ENCODE measurements around the gene RAPGEF1.
A peak's percentile ranks its signal among the peaks of the same experiment; 100 is the strongest.

Gene RAPGEF1

GRCh38 chr9:131534721-131535237 is 205.1 kb downstream of the RAPGEF1 start:
- H3K23ac ChIP-seq (ENCODE audit: low read length), result no peak overlapping the region
- H3K36me3 ChIP-seq (ENCODE audit: control insufficient read depth, insufficient read depth, low read length), result no peaks in the 10 kb centered on the region
- no peak overlapping the region for H3K4me3 ChIP-seq (ENCODE audit: low read length)
- no peak overlapping the region for H4K5ac ChIP-seq (ENCODE audit: low read length)
- H3K18ac ChIP-seq (ENCODE audit: low read length), result no peak overlapping the region
- peaks cover 5% of the 10 kb centered on the region for H3K79me2 ChIP-seq (ENCODE audit: control insufficient read depth, insufficient read depth, low read length)
- H2BK15ac ChIP-seq (replicated peaks; ENCODE audit: low read depth), result no peak overlapping the region
- H3K56ac ChIP-seq (ENCODE audit: low read length), result no peak overlapping the region
- no peak overlapping the region for H3K4me2 ChIP-seq (ENCODE audit: low read length)
- H3K27me3 ChIP-seq (ENCODE audit: insufficient read depth, low read length, poor library complexity), result no peaks in the 10 kb centered on the region
- peaks cover 7% of the 10 kb centered on the region for H3K79me1 ChIP-seq (ENCODE audit: low read length)
- no CpG with 5 or more reads among the region's 8 CpGs for WGBS (ENCODE audit: extremely low coverage, insufficient coverage, low lambda C conversion rate)
- H3K27ac ChIP-seq (ENCODE audit: low read depth, low read length), result no peak overlapping the region
- H3K4me1 ChIP-seq (ENCODE audit: control insufficient read depth, low read depth, low read length), result peaks cover 5% of the 10 kb centered on the region
- no peak overlapping the region for H4K8ac ChIP-seq (ENCODE audit: low read depth, low read length)
- no peak overlapping the region for H2BK5ac ChIP-seq (ENCODE audit: low read length)
- H3K4ac ChIP-seq (ENCODE audit: low read depth, low read length), result no peak overlapping the region
- no peak overlapping the region for H2AK5ac ChIP-seq (ENCODE audit: low read length)
- no peak for DNase-seq
- no peak overlapping the region for H3K9ac ChIP-seq (ENCODE audit: low read length)
- no peak overlapping the region for H2BK120ac ChIP-seq (ENCODE audit: low read depth, low read length)

GRCh38 chr9:131530920-131531832 is 208.7 kb downstream of the RAPGEF1 start, which contains the start of gene UCK1:
TSS of gene UCK1 (minus strand) at chr9:131531263. CDS start at chr9:131531174, 89 bp downstream.
- no peak within 1 kb of the TSS for H2BK15ac ChIP-seq (replicated peaks; ENCODE audit: low read depth)
- peak; percentile 88 for DNase-seq
- peak within 1 kb of the TSS; percentile 59 for H2BK5ac ChIP-seq (ENCODE audit: low read length)
- H3K4ac ChIP-seq (ENCODE audit: low read depth, low read length), result peak within 1 kb of the TSS; percentile 74
- peaks cover 5% of the 10 kb centered on the region for H3K79me2 ChIP-seq (ENCODE audit: control insufficient read depth, insufficient read depth, low read length)
- H4K8ac ChIP-seq (ENCODE audit: low read depth, low read length), result peak within 1 kb of the TSS; percentile 98
- peak within 1 kb of the TSS; percentile 94 for H3K18ac ChIP-seq (ENCODE audit: low read length)
- H2BK120ac ChIP-seq (ENCODE audit: low read depth, low read length), result peak within 1 kb of the TSS; percentile 66
- peaks cover 10% of the 10 kb centered on the region for H3K36me3 ChIP-seq (ENCODE audit: control insufficient read depth, insufficient read depth, low read length)
- peak within 1 kb of the TSS; percentile 98 for H3K9ac ChIP-seq (ENCODE audit: low read length)
- H3K79me1 ChIP-seq (ENCODE audit: low read length), result peaks cover 10% of the 10 kb centered on the region
- no peak within 1 kb of the TSS for H4K5ac ChIP-seq (ENCODE audit: low read length)
- H3K4me3 ChIP-seq (ENCODE audit: low read length), result peak within 1 kb of the TSS; percentile 75
- no CpG with 5 or more reads among the region's 103 CpGs for WGBS (ENCODE audit: extremely low coverage, insufficient coverage, low lambda C conversion rate)
- peak within 1 kb of the TSS; percentile 98 for H3K4me2 ChIP-seq (ENCODE audit: low read length)
- H3K4me1 ChIP-seq (ENCODE audit: control insufficient read depth, low read depth, low read length), result peaks cover 5% of the 10 kb centered on the region
- peak within 1 kb of the TSS; percentile 24 for H3K23ac ChIP-seq (ENCODE audit: low read length)
- peak within 1 kb of the TSS; percentile 94 for H3K56ac ChIP-seq (ENCODE audit: low read length)
- H3K27ac ChIP-seq (ENCODE audit: low read depth, low read length), result peak within 1 kb of the TSS; percentile 8
- no peak within 1 kb of the TSS for H2AK5ac ChIP-seq (ENCODE audit: low read length)
- no peaks in the 10 kb centered on the region for H3K27me3 ChIP-seq (ENCODE audit: insufficient read depth, low read length, poor library complexity)

GRCh38 chr9:131530546-131530919 is 209.3 kb downstream of the RAPGEF1 start:
- no CpG with 5 or more reads among the region's 29 CpGs for WGBS (ENCODE audit: extremely low coverage, insufficient coverage, low lambda C conversion rate)
- Histone ChIP-seq H4K5ac (ENCODE audit: low read length) (no peak overlapping the region), H3K4ac (ENCODE audit: low read depth, low read length) (peak overlapping the region; percentile 74), H2BK15ac (replicated peaks; ENCODE audit: low read depth) (no peak overlapping the region), H3K36me3 (ENCODE audit: control insufficient read depth, insufficient read depth, low read length) (peaks cover 10% of the 10 kb centered on the region), H2AK5ac (ENCODE audit: low read length) (no peak overlapping the region), H3K4me2 (ENCODE audit: low read length) (peak overlapping the region; percentile 98), H3K27me3 (ENCODE audit: insufficient read depth, low read length, poor library complexity) (no peaks in the 10 kb centered on the region), H3K27ac (ENCODE audit: low read depth, low read length) (peak overlapping the region; percentile 8), H3K18ac (ENCODE audit: low read length) (peak overlapping the region; percentile 94), H3K23ac (ENCODE audit: low read length) (no peak overlapping the region), H3K56ac (ENCODE audit: low read length) (peak overlapping the region; percentile 94), H3K79me2 (ENCODE audit: control insufficient read depth, insufficient read depth, low read length) (peaks cover 5% of the 10 kb centered on the region), H3K79me1 (ENCODE audit: low read length) (peaks cover 10% of the 10 kb centered on the region), H2BK5ac (ENCODE audit: low read length) (no peak overlapping the region), H3K4me1 (ENCODE audit: control insufficient read depth, low read depth, low read length) (peaks cover 5% of the 10 kb centered on the region), H3K4me3 (ENCODE audit: low read length) (peak overlapping the region; percentile 75), H2BK120ac (ENCODE audit: low read depth, low read length) (peak overlapping the region; percentile 66), H4K8ac (ENCODE audit: low read depth, low read length) (peak overlapping the region; percentile 88), H3K9ac (ENCODE audit: low read length) (peak overlapping the region; percentile 98)
- peak; percentile 73 for DNase-seq

GRCh38 chr9:131529597-131530545 is 210.0 kb downstream of the RAPGEF1 start:
- peak overlapping the region; percentile 94 for H3K56ac ChIP-seq (ENCODE audit: low read length)
- H3K79me2 ChIP-seq (ENCODE audit: control insufficient read depth, insufficient read depth, low read length), result peaks cover 5% of the 10 kb centered on the region
- H4K5ac ChIP-seq (ENCODE audit: low read length), result no peak overlapping the region
- H3K27ac ChIP-seq (ENCODE audit: low read depth, low read length), result no peak overlapping the region
- H3K4ac ChIP-seq (ENCODE audit: low read depth, low read length), result no peak overlapping the region
- H3K4me1 ChIP-seq (ENCODE audit: control insufficient read depth, low read depth, low read length), result peaks cover 5% of the 10 kb centered on the region
- no peak overlapping the region for H3K18ac ChIP-seq (ENCODE audit: low read length)
- peak overlapping the region; percentile 98 for H3K9ac ChIP-seq (ENCODE audit: low read length)
- H3K27me3 ChIP-seq (ENCODE audit: insufficient read depth, low read length, poor library complexity), result no peaks in the 10 kb centered on the region
- peak overlapping the region; percentile 75 for H3K4me3 ChIP-seq (ENCODE audit: low read length)
- H3K4me2 ChIP-seq (ENCODE audit: low read length), result peak overlapping the region; percentile 98
- H2BK5ac ChIP-seq (ENCODE audit: low read length), result no peak overlapping the region
- H4K8ac ChIP-seq (ENCODE audit: low read depth, low read length), result no peak overlapping the region
- H3K23ac ChIP-seq (ENCODE audit: low read length), result peak overlapping the region; percentile 24
- WGBS (ENCODE audit: extremely low coverage, insufficient coverage, low lambda C conversion rate), result no CpG with 5 or more reads among the region's 24 CpGs
- no peak for DNase-seq
- H3K79me1 ChIP-seq (ENCODE audit: low read length), result peaks cover 10% of the 10 kb centered on the region
- no peak overlapping the region for H2BK120ac ChIP-seq (ENCODE audit: low read depth, low read length)
- no peak overlapping the region for H2BK15ac ChIP-seq (replicated peaks; ENCODE audit: low read depth)
- peaks cover 10% of the 10 kb centered on the region for H3K36me3 ChIP-seq (ENCODE audit: control insufficient read depth, insufficient read depth, low read length)
- H2AK5ac ChIP-seq (ENCODE audit: low read length), result no peak overlapping the region

- no CpG with 5 or more reads among the region's 35 CpGs for WGBS (ENCODE audit: extremely low coverage, insufficient coverage, low lambda C conversion rate)
- H3K36me3 ChIP-seq (ENCODE audit: control insufficient read depth, insufficient read depth, low read length), result peaks cover 10% of the 10 kb centered on the region
Measured at GRCh38 chr9:131528886-131529505, 210.9 kb downstream of the RAPGEF1 start.

More at GRCh38 chr9:131528886-131529505, 210.9 kb downstream of the RAPGEF1 start:
- Histone ChIP-seq H3K27me3 (ENCODE audit: insufficient read depth, low read length, poor library complexity) (no peaks in the 10 kb centered on the region), H3K56ac (ENCODE audit: low read length) (no peak overlapping the region), H3K79me1 (ENCODE audit: low read length) (peaks cover 10% of the 10 kb centered on the region), H4K8ac (ENCODE audit: low read depth, low read length) (no peak overlapping the region), H3K9ac (ENCODE audit: low read length) (no peak overlapping the region), H3K4ac (ENCODE audit: low read depth, low read length) (no peak overlapping the region), H3K18ac (ENCODE audit: low read length) (no peak overlapping the region), H3K23ac (ENCODE audit: low read length) (no peak overlapping the region), H2BK120ac (ENCODE audit: low read depth, low read length) (no peak overlapping the region), H3K79me2 (ENCODE audit: control insufficient read depth, insufficient read depth, low read length) (peaks cover 5% of the 10 kb centered on the region), H2BK15ac (replicated peaks; ENCODE audit: low read depth) (no peak overlapping the region), H3K27ac (ENCODE audit: low read depth, low read length) (no peak overlapping the region), H3K4me3 (ENCODE audit: low read length) (no peak overlapping the region), H3K4me1 (ENCODE audit: control insufficient read depth, low read depth, low read length) (peaks cover 5% of the 10 kb centered on the region), H3K4me2 (ENCODE audit: low read length) (no peak overlapping the region), H4K5ac (ENCODE audit: low read length) (no peak overlapping the region), H2BK5ac (ENCODE audit: low read length) (no peak overlapping the region), H2AK5ac (ENCODE audit: low read length) (no peak overlapping the region)
- no peak for DNase-seq
